Embryonic facial prominence (tissue), 1 donor: ENCODE data around the gene SUZ12.
A peak's percentile ranks its signal among the peaks of the same experiment; 100 is the strongest.
"Not testable (repeated sequence)": the region's sequence is repeated elsewhere in the genome, so short reads cannot be mapped to it uniquely, and the experiment has no call there.

Experiments
- DNase-seq: peaks from one replicate; pipeline ENCODE4 v3.0.0-alpha.2; 2016; ENCODE audit errors: extremely low spot score

The SUZ12 gene

GRCh38 chr17:31936615-31937609 is at the start of gene SUZ12:
TSS of gene SUZ12 (plus strand) at chr17:31937007. CDS start at chr17:31937247, 240 bp downstream.
- DNase-seq, result peak; percentile 90

- no peak for DNase-seq
Measured at GRCh38 chr17:31888124-31888523, 48.7 kb upstream of the SUZ12 start.

- DNase-seq, result no peak
Measured at GRCh38 chr17:31900877-31901276, 35.9 kb upstream of the SUZ12 start.

GRCh38 chr17:31902693-31903092 is 34.1 kb upstream of the SUZ12 start:
- no peak for DNase-seq

- DNase-seq, result no peak
Measured at GRCh38 chr17:31903401-31903800, 33.4 kb upstream of the SUZ12 start.

GRCh38 chr17:31907342-31907962 is 29.4 kb upstream of the SUZ12 start:
- DNase-seq, result peak; percentile 13

- no peak for DNase-seq
Measured at GRCh38 chr17:31908386-31908785, 28.4 kb upstream of the SUZ12 start.

- DNase-seq, result not testable (repeated sequence)
Measured at GRCh38 chr17:31912705-31913104, 24.1 kb upstream of the SUZ12 start.

- DNase-seq, result no peak
Measured at GRCh38 chr17:31915456-31916100, 21.2 kb upstream of the SUZ12 start.

GRCh38 chr17:31916491-31917064 is 20.2 kb upstream of the SUZ12 start:
- no peak for DNase-seq

GRCh38 chr17:31917065-31917529 is 19.7 kb upstream of the SUZ12 start:
- DNase-seq, result no peak

GRCh38 chr17:31917721-31918120 is 19.1 kb upstream of the SUZ12 start:
- DNase-seq, result not testable (repeated sequence)

GRCh38 chr17:31918701-31919128 is 18.1 kb upstream of the SUZ12 start:
- no peak for DNase-seq

GRCh38 chr17:31919802-31920525 is 16.8 kb upstream of the SUZ12 start:
- no peak for DNase-seq

GRCh38 chr17:31926100-31926729 is 10.6 kb upstream of the SUZ12 start:
- no peak for DNase-seq

- DNase-seq, result no peak
Measured at GRCh38 chr17:31931756-31932155, 5.1 kb upstream of the SUZ12 start.

GRCh38 chr17:31935512-31935911 is 1.3 kb upstream of the SUZ12 start:
- DNase-seq, result no peak

GRCh38 chr17:31937926-31938641 is 1.3 kb downstream of the SUZ12 start:
- DNase-seq, result not testable (repeated sequence)

- DNase-seq, result not testable (repeated sequence)
Measured at GRCh38 chr17:31941916-31942315, 5.1 kb downstream of the SUZ12 start.

GRCh38 chr17:31942396-31942795 is 5.6 kb downstream of the SUZ12 start:
- DNase-seq, result not testable (repeated sequence)
